HepG2 (cell line): Measurements from ENCODE around the gene ACSS2. TPM values are rescaled to one million over a fixed set of nuclear protein-coding genes. Genes with fewer than 3 reads are reported as not detected.
A peak's percentile ranks its signal among the peaks of the same experiment; 100 is the strongest.

Experiments used
- ASH2L ChIP-seq: fragments of 300-600, 200-600 bp; sonication (generic); IDR thresholded peaks from 2 replicates; pipeline ENCODE4 v1.7.0; 2017; ENCODE audit warnings: low read depth, mild to moderate bottlenecking, moderate library complexity, mixed read lengths, low read length; ENCODE audit not compliant: insufficient read length
- FOXK2 ChIP-seq: fragments of 450-650 bp; IDR thresholded peaks from 2 replicates; pipeline ENCODE4 v1.6.1; 2016
- PAX8 ChIP-seq: sonication (generic); formaldehyde crosslinking; IDR thresholded peaks from 2 replicates; pipeline ENCODE4 v1.8.0; 2022; ENCODE audit warnings: mild to moderate bottlenecking, missing genetic modification reagents, borderline replicate concordance
- PRDM10 ChIP-seq: sonication (generic); formaldehyde crosslinking; IDR thresholded peaks from 2 replicates; pipeline ENCODE4 v1.4.0; 2020; ENCODE audit warnings: low read depth, missing genetic modification reagents
- ZBTB34 ChIP-seq: sonication (generic); formaldehyde crosslinking; IDR thresholded peaks from 2 replicates; pipeline ENCODE4 v1.8.0; 2022; ENCODE audit warnings: mild to moderate bottlenecking, missing genetic modification reagents
- ZNF20 ChIP-seq: sonication (generic); formaldehyde crosslinking; IDR thresholded peaks from 2 replicates; pipeline ENCODE4 v1.4.0; 2020; ENCODE audit warnings: mild to moderate bottlenecking, moderate library complexity, missing genetic modification reagents
- ZNF224 ChIP-seq: sonication (generic); formaldehyde crosslinking; IDR thresholded peaks from 2 replicates; pipeline ENCODE4 v1.5.0; 2020; ENCODE audit warnings: mild to moderate bottlenecking, missing genetic modification reagents
- ZNF530 ChIP-seq: sonication (generic); formaldehyde crosslinking; IDR thresholded peaks from 2 replicates; pipeline ENCODE4 v1.5.0; 2020; ENCODE audit warnings: low read depth, mild to moderate bottlenecking, missing genetic modification reagents
- ZNF556 ChIP-seq: sonication (generic); formaldehyde crosslinking; IDR thresholded peaks from 2 replicates; pipeline ENCODE4 v1.4.0; 2020; ENCODE audit warnings: mild to moderate bottlenecking, missing genetic modification reagents, borderline replicate concordance
- ZNF605 ChIP-seq: sonication (generic); formaldehyde crosslinking; IDR thresholded peaks from 2 replicates; pipeline ENCODE4 v1.8.0; 2022; ENCODE audit warnings: mild to moderate bottlenecking, missing genetic modification reagents
- ZNF879 ChIP-seq: sonication (generic); formaldehyde crosslinking; IDR thresholded peaks from 2 replicates; pipeline ENCODE4 v1.8.1; 2023; ENCODE audit warnings: missing genetic modification reagents
- polyA plus RNA-seq, 8 experiments: library from polyadenylated mRNA; depleted of rRNA in 3 of 8; stranded (reverse) in 7 of 8; unstranded in 1 of 8; fragments of >200 nt; fragmentation: Illumina TruSeq in 4 of 8; extraction: Trizol in 4 of 8; gene quantifications; 2 replicates each; pipeline versions ENCODE4 v1.2.1 to v1.2.3, GENCODE V29; 2011 to 2016; ENCODE audit warnings: low read depth in 4 of 8, missing spikeins in 1 of 8, mixed read lengths in 1 of 8; ENCODE audit not compliant: insufficient read depth in 1 of 8
- total RNA-seq, 5 experiments: library from RNA; depleted of rRNA; stranded (reverse); fragments of >200 nt; fragmentation: Illumina TruSeq; extraction: Trizol; gene quantifications; 2 replicates each; pipeline ENCODE4 v1.2.3, GENCODE V29; 2016; ENCODE audit warnings: low read depth in 1 of 5
- TF ChIP-seq, protein P1 (sequence below), 2 experiments: IDR thresholded peaks; 2 replicates each; pipeline ENCODE4 v1.6.1; 2011 to 2012; ENCODE audit warnings: low read length in 2 of 2, borderline replicate concordance in 1 of 2, low read depth in 1 of 2, mild to moderate bottlenecking in 1 of 2, moderate library complexity in 1 of 2
- TF ChIP-seq, protein P2 (sequence below): sonication (generic); formaldehyde crosslinking; IDR thresholded peaks from 2 replicates; pipeline ENCODE4 v1.4.0; 2020; ENCODE audit warnings: missing genetic modification reagents
- TF ChIP-seq, protein P3 (sequence below): IDR thresholded peaks from 2 replicates; pipeline ENCODE4 v1.6.1; 2012; ENCODE audit warnings: low read depth, low read length, improper control_type of control experiment

Gene ACSS2
- total and polyA plus RNA-seq, 2 of the 13 experiments (the other 11 are each of a cell fraction or from before 2014, with no cell fraction given), result 72.8 to 89.7 TPM

DNA sequence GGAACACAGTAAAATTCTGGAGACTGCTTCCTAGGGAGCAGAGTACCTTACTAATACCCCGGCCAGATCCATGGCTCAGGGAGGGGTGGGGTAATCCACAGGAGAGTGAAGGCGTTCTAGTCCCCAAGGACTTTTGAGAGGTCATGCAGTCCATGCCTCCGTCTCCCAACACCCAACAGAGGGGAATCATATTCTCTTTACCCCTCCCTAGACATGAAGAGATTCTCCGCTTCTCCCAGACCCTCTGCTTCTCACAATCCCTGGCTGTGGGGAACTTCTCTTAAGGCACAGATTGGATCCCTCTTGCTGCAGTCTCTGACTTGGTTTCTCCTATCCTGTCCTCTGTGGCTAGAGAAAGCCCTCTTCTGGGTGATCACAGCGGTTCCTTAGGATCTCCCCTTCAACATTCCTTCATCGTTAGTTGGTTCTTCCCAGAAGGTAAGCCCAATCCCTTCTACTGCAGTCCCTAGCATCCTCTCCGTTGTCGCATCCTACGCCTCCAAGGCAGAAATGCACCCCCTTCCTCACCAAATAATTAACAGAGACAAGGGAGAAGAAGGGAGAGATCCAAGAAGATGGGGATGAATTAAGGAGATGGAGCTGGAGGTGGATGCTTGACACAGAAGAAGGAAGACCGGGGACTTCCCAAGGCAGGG is 4.3 kb upstream of the ACSS2 start (continued):
- TF ChIP-seq, protein P1, sequence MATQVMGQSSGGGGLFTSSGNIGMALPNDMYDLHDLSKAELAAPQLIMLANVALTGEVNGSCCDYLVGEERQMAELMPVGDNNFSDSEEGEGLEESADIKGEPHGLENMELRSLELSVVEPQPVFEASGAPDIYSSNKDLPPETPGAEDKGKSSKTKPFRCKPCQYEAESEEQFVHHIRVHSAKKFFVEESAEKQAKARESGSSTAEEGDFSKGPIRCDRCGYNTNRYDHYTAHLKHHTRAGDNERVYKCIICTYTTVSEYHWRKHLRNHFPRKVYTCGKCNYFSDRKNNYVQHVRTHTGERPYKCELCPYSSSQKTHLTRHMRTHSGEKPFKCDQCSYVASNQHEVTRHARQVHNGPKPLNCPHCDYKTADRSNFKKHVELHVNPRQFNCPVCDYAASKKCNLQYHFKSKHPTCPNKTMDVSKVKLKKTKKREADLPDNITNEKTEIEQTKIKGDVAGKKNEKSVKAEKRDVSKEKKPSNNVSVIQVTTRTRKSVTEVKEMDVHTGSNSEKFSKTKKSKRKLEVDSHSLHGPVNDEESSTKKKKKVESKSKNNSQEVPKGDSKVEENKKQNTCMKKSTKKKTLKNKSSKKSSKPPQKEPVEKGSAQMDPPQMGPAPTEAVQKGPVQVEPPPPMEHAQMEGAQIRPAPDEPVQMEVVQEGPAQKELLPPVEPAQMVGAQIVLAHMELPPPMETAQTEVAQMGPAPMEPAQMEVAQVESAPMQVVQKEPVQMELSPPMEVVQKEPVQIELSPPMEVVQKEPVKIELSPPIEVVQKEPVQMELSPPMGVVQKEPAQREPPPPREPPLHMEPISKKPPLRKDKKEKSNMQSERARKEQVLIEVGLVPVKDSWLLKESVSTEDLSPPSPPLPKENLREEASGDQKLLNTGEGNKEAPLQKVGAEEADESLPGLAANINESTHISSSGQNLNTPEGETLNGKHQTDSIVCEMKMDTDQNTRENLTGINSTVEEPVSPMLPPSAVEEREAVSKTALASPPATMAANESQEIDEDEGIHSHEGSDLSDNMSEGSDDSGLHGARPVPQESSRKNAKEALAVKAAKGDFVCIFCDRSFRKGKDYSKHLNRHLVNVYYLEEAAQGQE (IDR thresholded peaks at IDR 0.05; ENCODE audit: borderline replicate concordance in 1 of 2, low read depth in 1 of 2, low read length in 2 of 2), result no peak
- TF ChIP-seq ASH2L (no peak), ZBTB34 (CRISPR knock-in tag) (0 out of 2 replicates have a peak, but pooled peaks have one; percentile 7), PAX8 (no peak), ZNF530 (no peak; the same call in 1 of the 2 replicates), ZNF20 (CRISPR knock-in tag) (no peak), ZNF556 (no peak), ZNF224 (CRISPR knock-in tag) (no peak), FOXK2 (no peak), ZNF879 (CRISPR knock-in tag) (no peak), ZNF605 (CRISPR knock-in tag) (no peak), PRDM10 (CRISPR knock-in tag) (0 out of 2 replicates have a peak, but pooled peaks have one; percentile 37)
- TF ChIP-seq, protein P2, sequence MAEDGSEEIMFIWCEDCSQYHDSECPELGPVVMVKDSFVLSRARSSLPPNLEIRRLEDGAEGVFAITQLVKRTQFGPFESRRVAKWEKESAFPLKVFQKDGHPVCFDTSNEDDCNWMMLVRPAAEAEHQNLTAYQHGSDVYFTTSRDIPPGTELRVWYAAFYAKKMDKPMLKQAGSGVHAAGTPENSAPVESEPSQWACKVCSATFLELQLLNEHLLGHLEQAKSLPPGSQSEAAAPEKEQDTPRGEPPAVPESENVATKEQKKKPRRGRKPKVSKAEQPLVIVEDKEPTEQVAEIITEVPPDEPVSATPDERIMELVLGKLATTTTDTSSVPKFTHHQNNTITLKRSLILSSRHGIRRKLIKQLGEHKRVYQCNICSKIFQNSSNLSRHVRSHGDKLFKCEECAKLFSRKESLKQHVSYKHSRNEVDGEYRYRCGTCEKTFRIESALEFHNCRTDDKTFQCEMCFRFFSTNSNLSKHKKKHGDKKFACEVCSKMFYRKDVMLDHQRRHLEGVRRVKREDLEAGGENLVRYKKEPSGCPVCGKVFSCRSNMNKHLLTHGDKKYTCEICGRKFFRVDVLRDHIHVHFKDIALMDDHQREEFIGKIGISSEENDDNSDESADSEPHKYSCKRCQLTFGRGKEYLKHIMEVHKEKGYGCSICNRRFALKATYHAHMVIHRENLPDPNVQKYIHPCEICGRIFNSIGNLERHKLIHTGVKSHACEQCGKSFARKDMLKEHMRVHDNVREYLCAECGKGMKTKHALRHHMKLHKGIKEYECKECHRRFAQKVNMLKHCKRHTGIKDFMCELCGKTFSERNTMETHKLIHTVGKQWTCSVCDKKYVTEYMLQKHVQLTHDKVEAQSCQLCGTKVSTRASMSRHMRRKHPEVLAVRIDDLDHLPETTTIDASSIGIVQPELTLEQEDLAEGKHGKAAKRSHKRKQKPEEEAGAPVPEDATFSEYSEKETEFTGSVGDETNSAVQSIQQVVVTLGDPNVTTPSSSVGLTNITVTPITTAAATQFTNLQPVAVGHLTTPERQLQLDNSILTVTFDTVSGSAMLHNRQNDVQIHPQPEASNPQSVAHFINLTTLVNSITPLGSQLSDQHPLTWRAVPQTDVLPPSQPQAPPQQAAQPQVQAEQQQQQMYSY (CRISPR knock-in tag), result no peak
- TF ChIP-seq, protein P3, sequence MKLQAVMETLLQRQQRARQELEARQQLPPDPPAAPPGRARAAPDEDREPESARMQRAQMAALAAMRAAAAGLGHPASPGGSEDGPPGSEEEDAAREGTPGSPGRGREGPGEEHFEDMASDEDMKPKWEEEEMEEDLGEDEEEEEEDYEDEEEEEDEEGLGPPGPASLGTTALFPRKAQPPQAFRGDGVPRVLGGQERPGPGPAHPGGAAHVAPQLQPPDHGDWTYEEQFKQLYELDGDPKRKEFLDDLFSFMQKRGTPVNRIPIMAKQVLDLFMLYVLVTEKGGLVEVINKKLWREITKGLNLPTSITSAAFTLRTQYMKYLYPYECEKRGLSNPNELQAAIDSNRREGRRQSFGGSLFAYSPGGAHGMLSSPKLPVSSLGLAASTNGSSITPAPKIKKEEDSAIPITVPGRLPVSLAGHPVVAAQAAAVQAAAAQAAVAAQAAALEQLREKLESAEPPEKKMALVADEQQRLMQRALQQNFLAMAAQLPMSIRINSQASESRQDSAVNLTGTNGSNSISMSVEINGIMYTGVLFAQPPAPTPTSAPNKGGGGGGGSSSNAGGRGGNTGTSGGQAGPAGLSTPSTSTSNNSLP, result 0 out of 2 replicates have a peak, but pooled peaks have one; percentile 6
